ENCODE data around the gene P2RY8. TPM values are rescaled to one million over a fixed set of nuclear protein-coding genes. Genes with fewer than 3 reads are reported as not detected.

Gene P2RY8
- total RNA-seq (ENCODE audit: low replicate concordance), result 0.32 and 0.68 TPM in 2 replicates

GRCh38 chrX:1537031-1537715 is at the start of gene P2RY8:
Gene P2RY8, minus strand, starts transcription at chrX:1537185. Its CDS starts 70,627 bp downstream, at chrX:1466558.
- no peaks in the 10 kb centered on the region for H3K36me3 ChIP-seq
- no peak within 1 kb of the TSS for H3K27ac Mint-ChIP-seq
- H3K4me1 ChIP-seq, result peaks cover 8% of the 10 kb centered on the region
- no peaks in the 10 kb centered on the region for H3K36me3 Mint-ChIP-seq
- no peak for TF ChIP-seq EZH2 (IDR thresholded peaks at IDR 0.05)
- TF ChIP-seq EZH2phosphoT487 (IDR thresholded peaks at IDR 0.05), result no peak
- TF ChIP-seq CTCF (IDR thresholded peaks at IDR 0.05), result no peak
- no peak for DNase-seq (ENCODE audit: low spot score)
- H3K4me3 ChIP-seq, result no peak within 1 kb of the TSS
- H3K4me3 Mint-ChIP-seq, result peak within 1 kb of the TSS; percentile 17
- H3K9ac ChIP-seq, result no peak within 1 kb of the TSS
- no peaks in the 10 kb centered on the region for H3K9me3 Mint-ChIP-seq
- no peak within 1 kb of the TSS for H2AFZ ChIP-seq (replicated peaks)
- no peak within 1 kb of the TSS for H3K27ac ChIP-seq
- H3K9me3 ChIP-seq (ENCODE audit: low read depth), result no peaks in the 10 kb centered on the region
- H3K79me2 ChIP-seq (ENCODE audit: low read depth), result no peaks in the 10 kb centered on the region
- H3K4me2 ChIP-seq, result no peak within 1 kb of the TSS
- H3K4me1 Mint-ChIP-seq, result no peaks in the 10 kb centered on the region
- no peaks in the 10 kb centered on the region for H3K27me3 ChIP-seq
- no peaks in the 10 kb centered on the region for H4K20me1 ChIP-seq (ENCODE audit: low read depth)
- H3K27me3 Mint-ChIP-seq (ENCODE audit: insufficient read depth, low read depth), result peaks cover 17% of the 10 kb centered on the region
- peaks cover 10% of the 10 kb centered on the region for H3F3A ChIP-seq (ENCODE audit: low read depth)

GRCh38 chrX:1584237-1585011 is 47.4 kb upstream of the P2RY8 start:
- no peaks in the 10 kb centered on the region for H3K27me3 ChIP-seq
- H3K9me3 ChIP-seq (ENCODE audit: low read depth), result no peaks in the 10 kb centered on the region
- H3K4me1 ChIP-seq, result no peaks in the 10 kb centered on the region
- TF ChIP-seq CTCF (IDR thresholded peaks at IDR 0.05), result no peak
- no peak for TF ChIP-seq EZH2 (IDR thresholded peaks at IDR 0.05)
- TF ChIP-seq EZH2phosphoT487 (IDR thresholded peaks at IDR 0.05), result no peak
- H3K79me2 ChIP-seq (ENCODE audit: low read depth), result no peaks in the 10 kb centered on the region
- no peak overlapping the region for H3K4me2 ChIP-seq
- no peak overlapping the region for H2AFZ ChIP-seq (replicated peaks)
- no peak overlapping the region for H3K9ac ChIP-seq
- Mint-ChIP-seq H3K27ac (no peak overlapping the region), H3K4me3 (no peak overlapping the region), H3K36me3 (no peaks in the 10 kb centered on the region), H3K4me1 (peaks cover 2% of the 10 kb centered on the region), H3K9me3 (peaks cover 5% of the 10 kb centered on the region), H3K27me3 (ENCODE audit: insufficient read depth, low read depth) (peaks cover 5% of the 10 kb centered on the region)
- no peaks in the 10 kb centered on the region for H3K36me3 ChIP-seq
- H4K20me1 ChIP-seq (ENCODE audit: low read depth), result no peaks in the 10 kb centered on the region
- peaks cover 7% of the 10 kb centered on the region for H3F3A ChIP-seq (ENCODE audit: low read depth)
- H3K27ac ChIP-seq, result no peak overlapping the region
- no peak overlapping the region for H3K4me3 ChIP-seq
- DNase-seq (ENCODE audit: low spot score), result no peak

- Histone ChIP-seq H3K27me3 (no peaks in the 10 kb centered on the region), H3K36me3 (no peaks in the 10 kb centered on the region), H3K79me2 (ENCODE audit: low read depth) (no peaks in the 10 kb centered on the region), H3K27ac (no peak overlapping the region), H2AFZ (replicated peaks) (no peak overlapping the region), H3K4me1 (no peaks in the 10 kb centered on the region), H3K9ac (no peak overlapping the region), H3K4me3 (no peak overlapping the region), H3K9me3 (ENCODE audit: low read depth) (no peaks in the 10 kb centered on the region), H3K4me2 (no peak overlapping the region), H4K20me1 (ENCODE audit: low read depth) (no peaks in the 10 kb centered on the region), H3F3A (ENCODE audit: low read depth) (peaks cover 7% of the 10 kb centered on the region)
- Mint-ChIP-seq H3K4me3 (no peak overlapping the region), H3K36me3 (no peaks in the 10 kb centered on the region), H3K4me1 (peaks cover 2% of the 10 kb centered on the region), H3K9me3 (peaks cover 5% of the 10 kb centered on the region), H3K27ac (peak overlapping the region; percentile 15), H3K27me3 (ENCODE audit: insufficient read depth, low read depth) (peaks cover 5% of the 10 kb centered on the region)
- TF ChIP-seq CTCF (IDR thresholded peaks at IDR 0.05) (no peak), EZH2phosphoT487 (IDR thresholded peaks at IDR 0.05) (no peak), EZH2 (IDR thresholded peaks at IDR 0.05) (no peak)
- no peak for DNase-seq (ENCODE audit: low spot score)
These were observed 45.9 kb upstream of the P2RY8 start for GRCh38 chrX:1582686-1583437.

Measured in neural progenitor cell (in vitro differentiated cells).